Measurements from ENCODE around the gene ZDHHC14. TPM values are rescaled to one million over a fixed set of nuclear protein-coding genes. Genes with fewer than 3 reads are reported as not detected.

ZDHHC14 gene
- total RNA-seq, 1 experiment from 2014 or later, result 3.2 TPM

- H3K4me1 Mint-ChIP-seq (ENCODE audit: insufficient read depth, unreplicated experiment), result peaks cover 8% of the 10 kb centered on the region
- POLR2A ChIA-PET, result no interaction called here
- no peak for DNase-seq (ENCODE audit: unreplicated experiment)
These were observed 4.2 kb upstream of the ZDHHC14 start for GRCh38 chr6:157376706-157377230.

GRCh38 chr6:157379656-157380457 lies 1.1 kb upstream of the ZDHHC14 start:
- Mint-ChIP-seq H3K4me3 (ENCODE audit: unreplicated experiment) (peak overlapping the region; percentile 87), H3K36me3 (ENCODE audit: insufficient read depth, unreplicated experiment) (no peaks in the 10 kb centered on the region), H3K9me3 (ENCODE audit: unreplicated experiment) (no peaks in the 10 kb centered on the region), H3K27me3 (ENCODE audit: insufficient read depth, unreplicated experiment) (no peaks in the 10 kb centered on the region), H3K4me1 (ENCODE audit: insufficient read depth, unreplicated experiment) (peaks cover 21% of the 10 kb centered on the region), H3K27ac (ENCODE audit: low read depth, unreplicated experiment) (no peak overlapping the region)
- TSS peak; percentile 39 for BruUV-seq (replicated peaks)
- intact Hi-C loops (cut with micrococcal nuclease), result loop anchor here (1.0 to 5.0 kb wide), 4 partner anchors 57 to 233 kb away; partner anchors contain the start of gene TMEM242
- peak; percentile 93 for DNase-seq (ENCODE audit: unreplicated experiment)
- no peak for TF ChIP-seq CTCF (IDR thresholded peaks at IDR 0.05; ENCODE audit: unreplicated experiment)
- POLR2A ChIA-PET, result interaction anchor here (0.6 to 6.0 kb wide), 10 partner anchors 10 to 384 kb away, joined by 3 to 105 read pairs (median 6); partner anchors contain the start of gene TMEM242
- CTCF ChIA-PET, result interaction anchor here (0.6 to 1.8 kb wide), 8 partner anchors 52 to 494 kb away, joined by 3 to 10 read pairs (median 4); partner anchors contain the start of gene TMEM242

More at GRCh38 chr6:157376706-157377230, 4.2 kb upstream of the ZDHHC14 start:
- Mint-ChIP-seq H3K4me3 (ENCODE audit: unreplicated experiment) (no peak overlapping the region), H3K27me3 (ENCODE audit: insufficient read depth, unreplicated experiment) (no peaks in the 10 kb centered on the region), H3K9me3 (ENCODE audit: unreplicated experiment) (no peaks in the 10 kb centered on the region), H3K36me3 (ENCODE audit: insufficient read depth, unreplicated experiment) (no peaks in the 10 kb centered on the region), H3K27ac (ENCODE audit: low read depth, unreplicated experiment) (no peak overlapping the region)
- no peak for TF ChIP-seq CTCF (IDR thresholded peaks at IDR 0.05; ENCODE audit: unreplicated experiment)
- BruUV-seq (replicated peaks), result no TSS peak
- intact Hi-C loops (cut with micrococcal nuclease), result no loop called here
- CTCF ChIA-PET, result no interaction called here

- no TSS peak for BruUV-seq (replicated peaks)
- DNase-seq (ENCODE audit: unreplicated experiment), result no peak
- Mint-ChIP-seq H3K36me3 (ENCODE audit: insufficient read depth, unreplicated experiment) (no peaks in the 10 kb centered on the region), H3K4me1 (ENCODE audit: insufficient read depth, unreplicated experiment) (peaks cover 21% of the 10 kb centered on the region), H3K27ac (ENCODE audit: low read depth, unreplicated experiment) (no peak overlapping the region), H3K27me3 (ENCODE audit: insufficient read depth, unreplicated experiment) (no peaks in the 10 kb centered on the region), H3K9me3 (ENCODE audit: unreplicated experiment) (no peaks in the 10 kb centered on the region), H3K4me3 (ENCODE audit: unreplicated experiment) (peak overlapping the region; percentile 87)
- intact Hi-C loops (cut with micrococcal nuclease), result loop anchor here (1.0 to 5.0 kb wide), 4 partner anchors 58 to 233 kb away; partner anchors contain the start of gene TMEM242
- no peak for TF ChIP-seq CTCF (IDR thresholded peaks at IDR 0.05; ENCODE audit: unreplicated experiment)
- ChIA-PET POLR2A (interaction anchor here (0.6 to 6.0 kb wide), 8 partner anchors 11 to 383 kb away, joined by 3 to 105 read pairs (median 6); partner anchors contain the start of gene TMEM242), CTCF (interaction anchor here (0.6 to 1.5 kb wide), 4 partner anchors 53 to 237 kb away, joined by 3 to 10 read pairs (median 6); partner anchors contain the start of gene TMEM242)
These were observed 572 bp upstream of the ZDHHC14 start for GRCh38 chr6:157380458-157380778.

Measured in MCF 10A (cell line).